Occipital lobe (tissue), 2 donors: ENCODE measurements around the gene SHQ1. TPM values are rescaled to one million over a fixed set of nuclear protein-coding genes. Genes with fewer than 3 reads are reported as not detected.

ENCODE experiments used
- DNase-seq: peaks from one replicate; lab custom pipeline; 2025; lab: John Stamatoyannopoulos, UW
- total RNA-seq: library from RNA; depleted of rRNA; stranded (reverse); fragments of >200 nt; gene quantifications from one replicate; pipeline ENCODE4 v1.2.3, GENCODE V29; 2014

Gene SHQ1
- total RNA-seq, 1 donor from 2014 or later, result 24.8 TPM

DNA sequence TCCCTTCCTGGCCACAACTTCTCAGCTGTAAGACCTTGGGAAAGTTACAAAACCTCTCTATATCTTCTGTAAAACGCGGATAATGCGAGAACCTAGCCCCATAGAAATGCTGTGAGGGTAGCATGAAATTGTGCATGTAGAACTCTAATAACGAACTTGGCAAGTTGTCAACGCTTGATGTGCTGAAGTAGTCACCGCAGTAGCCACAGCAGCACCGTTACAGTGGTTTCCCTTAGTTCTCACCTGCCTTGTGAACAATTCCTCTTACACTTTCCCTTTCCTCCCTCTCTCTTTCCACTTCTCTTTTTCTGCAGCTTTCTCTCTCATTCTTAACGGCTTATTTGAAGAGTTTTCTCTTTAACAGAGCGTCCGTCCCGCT, 447 bp upstream of the SHQ1 start:
- DNase-seq, result no peak

DNA sequence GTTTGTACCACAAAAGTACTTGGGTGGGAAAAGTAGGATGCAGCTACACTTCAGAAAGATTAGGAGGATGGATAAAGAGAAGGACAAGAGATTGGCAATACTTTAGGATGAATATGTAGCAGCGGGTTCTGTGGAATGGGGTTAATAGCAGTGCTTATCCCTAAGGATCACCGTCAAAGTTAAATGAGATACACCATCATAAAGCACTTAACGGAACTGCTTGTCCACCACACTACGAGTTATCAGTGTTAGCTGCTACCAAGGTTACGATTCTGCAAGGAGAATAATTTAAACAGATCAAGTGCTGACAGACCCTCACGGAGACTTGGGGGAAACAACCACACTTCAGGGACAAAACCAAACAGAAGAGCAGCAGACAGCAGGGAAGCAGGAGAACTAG, 963 bp downstream of the SHQ1 start:
- no peak for DNase-seq

DNA sequence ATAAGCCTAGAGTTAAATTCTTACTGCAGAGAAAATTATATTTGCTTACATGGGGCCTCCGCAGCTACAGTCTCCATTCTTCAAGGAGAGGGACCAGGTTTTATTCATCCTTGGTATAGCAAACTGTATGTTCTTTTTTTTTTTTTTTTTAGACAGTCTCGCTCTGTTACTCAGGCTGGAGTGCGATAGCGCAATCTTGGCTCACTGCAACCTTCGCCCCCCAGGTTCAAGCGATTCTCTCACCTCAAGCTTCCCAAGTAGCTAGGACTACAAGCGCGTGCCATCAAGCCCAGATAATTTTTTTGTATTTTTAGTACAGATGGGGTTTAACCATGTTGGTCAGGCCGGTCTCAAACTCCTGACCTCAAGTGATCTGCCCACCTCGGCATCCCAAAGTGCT, 2.1 kb downstream of the SHQ1 start:
- DNase-seq, result no peak

DNA sequence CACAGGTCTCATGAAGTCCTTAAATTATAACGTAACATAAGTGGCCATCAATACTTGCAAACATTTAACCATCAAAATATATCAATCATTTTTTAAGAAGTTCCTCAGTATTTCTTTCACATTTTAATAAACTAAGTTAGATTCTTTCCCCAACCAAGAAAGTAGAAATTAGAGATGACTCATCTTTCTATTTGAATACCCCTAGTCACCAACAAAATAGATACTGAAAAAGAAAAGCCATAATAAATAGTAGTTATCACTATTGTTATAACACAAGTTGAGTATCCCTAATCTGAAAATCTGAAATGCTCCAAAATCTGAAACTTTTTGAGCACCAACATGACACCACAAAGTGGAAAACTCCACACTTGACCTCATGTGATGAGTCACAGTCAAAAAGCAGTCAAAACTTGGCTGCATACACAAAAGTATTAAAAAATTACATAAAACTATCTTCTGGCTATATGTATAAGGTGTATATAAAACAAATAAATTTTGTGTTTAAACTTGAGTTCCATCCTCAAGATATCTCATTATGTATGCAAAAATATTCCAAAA, 3.7 kb downstream of the SHQ1 start:
- no peak for DNase-seq

DNA sequence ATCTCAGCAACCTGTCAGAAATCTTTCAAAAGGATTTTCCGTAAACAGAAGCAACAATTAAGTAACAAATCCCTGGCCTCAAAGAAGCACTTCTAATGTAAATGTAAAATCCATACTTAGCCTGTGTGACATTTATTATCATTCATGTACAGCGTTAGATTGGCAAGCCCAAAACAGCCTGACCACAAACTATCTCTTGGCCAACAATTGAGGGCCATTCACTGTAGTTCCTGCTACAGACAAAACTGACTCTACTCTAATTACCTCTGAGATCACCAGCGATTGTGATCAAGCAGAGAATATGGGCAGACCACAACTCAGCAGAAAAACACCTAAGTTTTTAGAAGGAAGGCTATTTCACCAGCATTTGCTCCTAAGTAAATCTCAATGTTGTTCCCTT, 9.2 kb downstream of the SHQ1 start:
- DNase-seq, result no peak

DNA sequence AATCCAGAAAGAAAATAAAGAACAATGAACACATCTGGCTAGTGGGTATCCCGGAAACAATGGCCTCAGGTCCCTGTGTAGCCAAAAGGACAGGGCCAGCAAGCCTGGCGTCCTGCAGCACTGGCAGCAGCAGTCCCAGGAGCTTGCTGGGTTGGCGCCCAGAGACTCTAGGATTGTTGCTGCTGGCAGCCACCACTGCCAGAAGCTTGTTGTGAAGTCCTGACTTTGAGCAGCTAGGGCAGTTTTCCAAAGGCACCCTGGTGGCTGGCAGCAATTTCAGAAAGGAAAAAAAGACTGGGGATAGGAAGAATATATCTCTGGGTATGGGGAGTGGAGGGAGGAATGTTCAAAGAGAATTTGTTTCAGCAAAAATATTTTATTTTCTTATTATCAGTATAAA, 11.3 kb downstream of the SHQ1 start:
- DNase-seq, result peak; percentile 24

DNA sequence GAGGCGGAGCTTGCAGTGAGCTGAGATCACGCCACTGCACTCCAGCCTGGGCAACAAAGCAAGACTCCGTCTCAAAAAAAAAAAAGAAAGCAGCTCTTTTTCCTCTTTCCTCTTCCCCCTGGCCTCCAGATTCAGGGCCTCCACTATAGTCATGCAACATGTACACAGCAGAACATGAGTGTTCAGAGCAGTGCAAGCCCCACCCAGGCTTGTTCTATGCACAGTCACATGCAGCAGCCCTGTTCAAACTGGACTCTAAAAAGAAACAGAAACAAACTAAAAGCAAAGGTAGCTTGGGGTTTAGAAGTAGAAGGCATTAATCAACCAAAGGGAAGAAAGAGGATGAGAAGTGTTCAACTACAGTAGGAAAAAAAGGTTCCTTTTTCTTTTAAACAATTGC, 11.8 kb downstream of the SHQ1 start:
- no peak for DNase-seq

DNA sequence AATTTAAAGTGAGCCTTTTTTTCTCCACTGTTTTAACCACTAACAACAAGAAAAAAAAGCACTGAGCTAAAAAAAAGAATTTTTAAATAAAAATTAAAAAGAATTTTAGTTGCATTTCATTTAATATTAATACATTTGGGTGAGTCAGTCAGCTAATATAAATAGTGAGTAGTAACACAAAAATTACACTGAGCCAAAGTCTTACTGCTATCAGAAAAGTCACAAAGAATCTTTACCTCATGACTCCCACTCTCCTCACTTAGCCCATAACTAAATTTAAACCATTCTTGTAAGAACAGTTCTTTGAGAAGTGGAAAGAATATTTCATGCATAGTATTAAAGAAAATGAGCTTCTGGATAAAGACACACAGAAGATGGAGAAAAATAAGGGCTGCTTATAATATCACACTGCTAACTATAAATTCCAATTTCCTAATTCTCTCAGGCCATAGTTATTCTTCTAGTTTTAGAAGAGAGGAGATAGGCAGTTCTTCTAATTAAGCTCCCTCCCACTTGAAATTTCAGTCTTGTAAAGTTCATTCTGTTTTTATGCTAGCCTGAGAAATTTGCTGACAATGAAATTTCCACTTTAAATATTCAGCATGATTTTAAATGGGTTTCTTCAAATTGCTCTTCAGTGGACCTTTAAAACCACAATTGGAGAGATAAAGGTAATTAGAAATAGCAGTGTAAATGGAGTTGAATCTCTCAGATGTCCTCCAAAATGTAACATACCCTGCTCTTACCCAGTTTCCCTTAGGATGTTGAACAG, 17.6 kb downstream of the SHQ1 start:
- no peak for DNase-seq

DNA sequence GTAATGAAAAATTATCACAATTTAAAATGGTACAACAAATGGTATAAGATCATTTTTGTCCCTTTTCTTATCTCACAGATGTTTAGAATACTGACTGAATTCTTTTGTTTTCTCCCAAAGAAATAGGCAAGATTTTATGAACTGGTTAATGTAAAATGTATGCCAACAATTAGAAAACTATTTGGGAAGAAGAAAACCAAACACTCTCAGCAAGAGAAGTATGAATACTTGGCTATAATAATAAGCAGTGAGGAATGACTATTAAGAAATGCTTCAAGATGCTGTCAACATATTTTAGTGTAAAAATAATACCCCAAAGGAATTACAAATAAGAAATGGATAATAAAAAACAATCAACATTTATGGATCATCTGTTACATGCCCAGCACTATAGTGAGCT, 18.5 kb downstream of the SHQ1 start:
- DNase-seq, result no peak

DNA sequence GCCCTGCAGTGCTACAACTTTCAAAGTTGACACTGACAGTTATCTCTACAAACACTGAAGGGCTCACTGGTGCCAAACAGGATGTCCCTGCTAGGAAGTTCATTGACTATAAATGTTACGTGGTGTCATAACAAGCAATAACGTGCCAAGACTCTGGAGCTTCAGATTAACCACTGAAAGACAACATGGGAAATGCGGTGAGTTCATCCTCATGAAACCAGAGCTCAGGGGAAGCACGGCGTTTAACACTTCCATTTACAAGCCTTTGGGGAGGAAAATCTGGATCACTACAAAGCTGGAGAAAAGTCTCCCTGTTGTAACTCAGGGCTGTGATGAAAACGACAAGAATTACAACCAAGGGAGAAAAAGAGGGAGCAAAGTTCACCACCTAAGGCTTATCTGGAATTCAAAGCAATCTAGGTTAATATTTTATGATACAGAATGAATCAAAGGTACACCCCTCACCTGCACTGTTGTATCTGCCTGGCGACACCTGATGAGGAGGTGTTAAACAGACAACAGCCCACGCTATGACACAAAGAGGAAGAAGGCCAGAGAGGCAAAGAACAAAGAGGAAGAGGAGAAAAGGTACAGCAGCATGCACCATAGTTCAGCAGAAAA, 27.0 kb downstream of the SHQ1 start:
- DNase-seq, result no peak

DNA sequence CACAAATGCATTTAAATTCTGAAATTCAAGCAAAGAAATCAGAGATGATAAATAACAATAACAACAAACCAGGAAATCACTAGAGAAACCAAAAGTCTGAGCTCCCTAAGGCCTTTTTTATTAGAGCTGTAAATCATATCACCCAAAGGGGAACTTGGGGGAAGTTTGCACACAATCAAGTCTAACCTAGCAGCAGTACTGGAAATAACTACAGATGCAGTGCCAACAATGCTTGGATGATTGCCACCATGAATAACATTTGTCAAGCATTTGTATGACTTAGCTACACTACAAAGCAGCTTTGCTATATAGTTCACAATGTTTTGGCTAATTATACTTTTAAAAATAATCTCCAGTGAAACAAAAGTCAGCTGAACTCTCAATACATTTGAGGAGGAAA, 27.8 kb downstream of the SHQ1 start:
- no peak for DNase-seq

DNA sequence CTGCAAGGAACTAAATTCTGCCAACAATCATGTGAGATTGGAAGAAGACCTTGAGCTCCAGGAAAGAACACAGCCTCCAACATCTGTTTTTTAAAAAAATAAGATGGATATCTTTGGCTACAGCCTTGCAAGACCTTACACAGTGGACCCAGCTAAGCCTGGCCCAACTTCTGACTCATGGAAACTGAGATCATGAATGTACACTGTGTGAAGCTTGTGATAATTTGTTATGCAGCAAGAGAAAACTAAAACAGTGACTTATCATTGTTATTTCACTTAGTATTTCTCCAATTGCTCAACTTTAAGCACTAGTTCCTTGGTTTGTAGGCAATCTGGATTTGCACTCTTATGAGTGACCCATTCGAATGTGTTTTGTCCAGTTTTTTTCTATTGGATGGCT, 29.3 kb downstream of the SHQ1 start:
- DNase-seq, result no peak

DNA sequence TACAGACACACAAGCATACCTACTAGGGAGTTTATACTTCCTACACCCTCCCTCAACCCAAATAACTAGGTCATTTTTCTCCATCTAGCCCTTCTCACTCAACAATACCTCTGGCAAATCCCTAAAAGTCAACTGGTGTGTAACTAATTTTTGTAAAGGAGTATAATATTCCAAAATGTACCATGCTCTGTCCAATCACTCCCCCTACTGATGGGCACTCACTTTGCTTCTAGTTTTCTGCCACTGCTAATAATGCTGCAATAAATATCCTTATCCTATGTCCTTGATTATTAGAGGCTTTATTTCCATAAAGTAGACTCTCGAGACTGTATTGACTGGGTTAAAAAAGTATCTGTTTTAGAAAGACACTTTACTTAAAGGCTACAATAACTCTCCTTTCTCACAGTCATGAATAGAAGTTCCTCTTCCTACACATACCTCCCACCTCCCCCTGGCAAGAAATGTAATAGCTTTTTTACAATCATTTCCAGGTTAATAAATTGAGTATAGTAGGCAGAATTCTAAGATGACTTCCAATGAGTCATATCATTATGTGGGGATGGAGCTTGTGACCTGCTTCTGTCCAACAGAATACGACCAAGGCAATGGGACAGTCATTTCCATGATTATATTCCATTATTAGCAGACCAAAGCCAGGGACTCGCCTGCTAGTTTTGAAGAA, 30.0 kb downstream of the SHQ1 start:
- no peak for DNase-seq

DNA sequence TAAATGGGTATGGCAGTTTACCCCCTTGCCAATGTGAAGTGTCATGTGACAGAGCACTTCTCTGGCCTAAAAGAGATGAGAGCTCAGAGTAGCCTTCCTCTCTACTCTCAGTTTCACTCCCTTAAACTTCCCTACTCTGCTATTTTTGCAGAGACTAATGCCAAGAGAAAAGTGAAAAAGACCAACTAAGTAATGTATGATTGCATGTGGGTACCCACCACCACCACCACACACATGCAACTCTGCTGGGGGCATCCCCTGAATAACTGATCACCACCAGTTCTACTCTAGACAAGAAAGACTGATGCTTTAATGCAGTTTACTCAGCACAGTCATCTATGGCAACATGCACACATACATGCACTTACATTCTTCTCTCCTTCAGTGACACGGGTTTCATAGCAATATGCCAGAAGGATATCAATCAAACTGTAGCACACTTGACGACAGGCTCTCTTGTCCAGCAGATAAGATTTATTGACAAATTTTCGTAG, 31.3 kb downstream of the SHQ1 start:
- DNase-seq, result no peak

DNA sequence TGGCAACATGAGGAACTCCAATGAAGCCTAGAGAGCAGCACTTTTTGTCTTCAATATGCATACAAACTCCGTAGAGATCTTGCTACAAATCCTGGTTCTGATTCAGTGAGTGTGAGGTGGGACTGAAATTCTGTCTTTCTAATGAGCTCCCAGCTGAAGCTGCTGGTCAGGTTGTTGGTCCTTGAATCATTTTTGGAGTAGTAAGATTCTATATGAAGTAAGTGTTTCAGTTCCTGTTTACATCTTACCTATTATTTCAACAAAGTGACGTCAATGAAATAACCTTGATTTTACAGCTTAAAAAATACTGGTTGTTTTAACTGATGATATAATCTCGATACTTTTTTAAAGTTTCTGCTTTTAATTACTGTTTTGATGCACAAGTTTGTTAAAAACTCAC, 33.9 kb downstream of the SHQ1 start:
- no peak for DNase-seq

DNA sequence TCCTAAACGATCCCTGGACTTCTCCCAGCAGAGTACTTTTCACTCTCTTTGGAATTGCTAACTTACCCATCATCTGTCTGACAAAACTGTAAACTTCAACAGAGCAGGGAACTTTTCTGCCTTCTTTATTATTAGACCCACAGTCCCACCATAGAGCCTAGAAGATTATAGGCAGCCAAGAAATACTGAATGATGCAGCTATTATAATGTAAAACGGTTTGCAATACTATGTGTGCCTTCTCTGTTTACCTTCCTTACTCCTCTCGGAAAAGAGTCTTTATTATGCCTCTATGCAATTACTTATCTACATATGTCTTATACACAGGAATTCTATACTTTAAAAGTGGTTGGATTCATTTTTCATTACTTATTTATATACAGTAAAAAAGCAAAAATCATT, 36.0 kb downstream of the SHQ1 start:
- no peak for DNase-seq

DNA sequence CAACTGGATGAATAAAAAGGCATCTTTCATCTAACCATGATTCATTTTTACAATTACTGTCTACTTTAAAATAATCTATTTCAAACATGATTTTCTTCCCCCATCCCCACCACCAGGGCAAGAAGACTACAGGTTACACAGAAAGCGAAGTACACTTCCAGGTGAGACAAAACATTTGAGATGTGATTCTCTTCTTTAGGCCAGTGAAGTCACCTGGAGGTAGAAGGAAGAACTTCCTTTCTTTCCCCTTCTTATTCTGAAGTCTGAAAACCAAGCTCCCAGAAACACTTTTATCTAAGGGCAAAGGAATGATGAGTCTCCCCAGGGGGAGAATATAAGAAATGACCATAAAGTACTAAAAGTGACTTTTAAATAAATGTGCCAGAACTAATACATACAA, 36.7 kb downstream of the SHQ1 start:
- no peak for DNase-seq

DNA sequence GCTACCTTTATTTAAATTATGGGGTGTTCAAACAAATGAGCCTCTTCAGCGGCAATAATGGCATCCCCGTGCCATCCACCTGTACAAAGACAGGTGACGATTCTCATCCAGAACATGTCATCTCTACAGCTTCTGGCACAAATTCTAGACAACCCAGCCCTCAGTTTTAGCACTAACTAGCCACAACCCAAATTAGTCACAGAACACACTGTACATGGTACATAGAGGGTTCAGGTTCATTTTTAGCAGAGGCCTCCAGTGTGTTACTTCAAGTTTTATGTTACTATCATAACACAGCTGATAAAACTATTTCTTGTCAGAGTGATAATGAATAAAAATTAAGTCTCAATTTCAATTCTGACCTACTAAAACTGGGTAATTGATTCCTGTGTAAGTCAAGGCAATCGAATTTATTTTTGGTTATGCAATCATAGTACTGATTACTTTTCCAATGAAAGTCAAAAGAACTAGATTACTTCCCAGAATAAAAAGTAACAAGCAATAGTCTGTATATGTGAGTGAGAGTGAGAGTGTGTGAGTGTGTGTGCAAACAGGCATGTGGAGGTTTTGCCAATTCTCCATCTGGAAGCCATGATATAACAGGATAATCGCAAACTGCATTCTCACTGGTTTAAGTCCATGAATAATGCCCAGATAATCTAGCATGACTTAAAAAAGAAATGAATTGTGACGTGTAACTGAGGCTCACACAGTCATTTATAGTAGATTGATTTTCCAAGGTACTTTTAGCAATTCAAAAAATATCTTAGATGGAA, 37.4 kb downstream of the SHQ1 start:
- no peak for DNase-seq

DNA sequence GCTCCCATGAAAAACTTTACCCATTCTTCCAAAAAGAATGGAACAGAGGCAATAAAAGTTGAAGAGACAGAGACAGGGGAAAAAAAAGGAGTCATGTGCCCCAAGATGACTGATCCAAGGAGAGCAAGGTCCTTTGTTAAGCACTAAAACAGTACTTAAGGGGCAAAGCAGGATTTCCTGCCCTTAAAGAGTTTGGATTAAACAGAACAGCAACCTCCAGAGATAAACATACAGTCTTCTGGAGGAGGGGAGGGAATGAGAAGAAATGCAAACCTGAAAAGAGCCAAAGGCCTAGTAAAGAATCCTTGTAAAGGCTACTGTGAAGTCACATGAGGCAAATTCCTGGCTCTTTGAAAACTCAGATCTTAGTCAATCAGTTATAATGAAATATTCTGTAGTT, 38.2 kb downstream of the SHQ1 start:
- DNase-seq, result no peak

DNA sequence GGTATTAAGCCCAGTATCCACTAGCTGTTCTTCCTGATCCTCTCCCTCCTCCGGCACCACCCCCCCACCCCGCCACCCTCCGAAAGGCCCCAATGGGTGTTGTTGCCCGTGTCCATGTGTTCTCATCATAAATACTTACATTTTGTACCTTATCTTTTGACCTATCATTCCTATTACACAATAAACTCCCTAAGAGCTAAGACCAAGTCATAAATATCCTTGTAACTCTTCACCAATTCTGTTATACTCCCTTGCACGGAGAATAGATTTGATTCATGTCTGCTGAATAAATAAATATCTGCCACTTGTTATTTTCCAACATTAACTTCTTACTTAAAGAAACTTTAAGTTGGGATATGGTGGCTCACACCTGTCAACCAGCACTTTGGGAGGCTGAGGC, 43.9 kb downstream of the SHQ1 start:
- no peak for DNase-seq

DNA sequence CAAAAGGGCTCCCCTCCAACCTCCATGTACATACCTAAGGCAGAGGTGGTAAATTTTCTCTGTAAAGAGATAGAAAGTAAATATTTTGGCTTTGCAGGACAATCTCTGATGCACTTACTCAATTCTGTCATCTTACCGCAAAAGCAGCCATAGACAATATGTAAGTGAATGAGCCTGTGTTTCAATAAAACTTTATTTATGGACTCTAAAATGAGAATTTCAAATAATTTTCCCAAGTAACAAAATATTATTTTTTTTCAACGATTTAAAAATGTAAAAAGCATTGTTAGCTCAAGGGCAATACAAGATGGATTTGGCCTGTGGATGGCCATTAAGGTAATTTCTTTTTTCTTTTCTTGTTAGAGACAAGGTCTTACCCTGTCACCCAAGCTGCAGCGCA, 44.7 kb downstream of the SHQ1 start:
- DNase-seq, result no peak

DNA sequence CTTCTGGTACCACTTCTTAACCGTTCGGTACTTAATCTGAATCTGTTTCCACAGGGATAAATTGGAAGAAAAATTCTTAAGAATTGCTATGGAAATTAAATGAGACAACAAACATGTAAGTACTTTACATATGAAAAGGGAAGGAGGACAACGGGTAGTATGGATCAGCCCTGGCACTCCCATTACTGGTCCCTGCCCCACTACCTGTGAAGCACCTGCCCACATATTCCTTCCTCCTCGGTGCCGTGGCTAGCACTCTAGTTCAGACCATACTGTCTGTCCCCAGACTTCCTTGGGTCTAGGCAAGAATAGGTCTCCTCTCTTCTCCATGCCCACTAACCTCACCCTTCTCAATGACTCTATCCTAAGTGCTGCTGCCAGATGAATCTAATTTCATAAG, 46.2 kb downstream of the SHQ1 start:
- DNase-seq, result no peak
